ENCODE results near the gene PLCG2.
A peak's percentile ranks its signal among the peaks of the same experiment; 100 is the strongest.

Gene PLCG2

GRCh38 chr16:81881228-81881627, 102.1 kb downstream of the PLCG2 start:
- DNase-seq = no peak

DNA sequence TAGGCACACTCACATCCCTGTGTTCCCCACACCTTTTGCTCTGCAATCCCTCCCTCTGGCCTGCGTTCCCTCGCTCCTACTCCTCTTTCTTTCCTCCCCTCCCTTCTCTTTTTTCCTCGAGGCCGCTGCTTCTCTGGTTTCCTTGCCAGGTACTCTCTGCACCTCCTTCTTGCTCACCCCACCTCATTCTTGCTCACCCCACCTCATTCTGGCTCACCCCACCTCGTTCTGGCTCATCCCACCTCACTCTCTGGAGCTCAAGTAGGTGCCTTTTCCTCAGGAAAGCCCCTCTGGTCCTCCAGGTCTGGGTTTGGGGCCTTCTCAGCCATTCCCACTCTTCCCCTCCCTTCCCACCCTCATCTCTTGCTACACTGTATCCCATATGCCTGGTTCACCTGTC, 103.5 kb downstream of the PLCG2 start:
- no peak for DNase-seq

DNA sequence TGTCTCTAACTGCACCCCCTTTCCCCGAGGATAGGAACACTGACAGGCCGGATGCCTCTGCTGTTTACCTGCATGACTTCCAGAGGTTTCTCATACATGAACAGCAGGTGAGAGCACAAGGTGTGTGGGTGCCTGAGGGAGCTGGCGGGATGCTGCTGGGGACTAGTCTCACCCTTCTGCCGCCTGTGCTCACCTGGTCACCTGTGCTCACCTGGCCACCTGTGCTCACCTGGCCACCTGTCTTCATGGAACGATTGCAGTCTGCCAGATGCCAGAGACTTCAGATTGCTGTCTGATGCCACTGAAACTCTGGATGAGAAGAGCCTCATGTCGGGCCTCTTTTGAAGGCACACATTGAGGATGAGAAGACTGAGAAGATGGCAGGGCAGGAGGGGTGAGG, 104.1 kb downstream of the PLCG2 start:
- DNase-seq = no peak

- DNase-seq = peak; percentile 20 to 55
These were observed 107.0 kb downstream of the PLCG2 start for GRCh38 chr16:81885976-81886586.

DNA sequence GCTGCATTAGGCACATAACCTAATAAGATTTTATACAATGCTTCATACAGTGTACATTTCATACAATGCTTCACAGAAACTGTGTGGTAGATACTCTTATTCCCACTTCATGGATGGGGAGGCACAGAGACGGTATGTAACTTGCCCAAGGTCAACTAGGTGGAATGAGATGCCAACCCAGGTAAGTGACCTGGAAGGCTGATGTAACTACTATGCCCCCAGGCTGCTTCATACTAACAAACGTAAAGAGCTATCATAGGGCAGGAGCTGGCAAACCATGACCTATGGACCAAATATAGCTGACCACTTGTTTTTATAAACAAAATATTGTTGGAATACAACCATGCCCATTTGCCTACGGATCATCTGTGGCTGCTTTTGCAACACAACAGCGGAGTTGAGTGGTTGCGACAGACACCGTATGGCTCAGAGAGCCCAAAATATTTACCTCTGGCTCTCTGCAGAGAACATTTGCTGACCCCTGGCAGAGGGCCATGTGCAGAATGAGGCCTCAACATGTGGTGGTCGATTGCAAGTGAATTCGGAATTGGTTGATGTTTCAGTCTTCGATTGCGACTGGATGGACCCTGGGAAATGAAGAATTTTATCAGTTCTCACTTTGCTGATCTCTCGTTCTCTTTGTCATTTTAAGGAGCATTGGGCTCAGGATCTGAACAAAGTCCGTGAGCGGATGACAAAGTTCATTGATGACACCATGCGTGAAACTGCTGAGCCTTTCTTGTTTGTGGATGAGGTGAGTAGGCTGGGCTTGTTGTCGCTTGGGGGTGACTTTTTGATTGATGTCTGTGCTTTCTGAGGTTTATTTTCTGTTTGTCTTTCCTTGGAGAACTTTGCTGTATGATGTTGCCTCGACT, 109.7 kb downstream of the PLCG2 start:
- no peak for DNase-seq

DNA sequence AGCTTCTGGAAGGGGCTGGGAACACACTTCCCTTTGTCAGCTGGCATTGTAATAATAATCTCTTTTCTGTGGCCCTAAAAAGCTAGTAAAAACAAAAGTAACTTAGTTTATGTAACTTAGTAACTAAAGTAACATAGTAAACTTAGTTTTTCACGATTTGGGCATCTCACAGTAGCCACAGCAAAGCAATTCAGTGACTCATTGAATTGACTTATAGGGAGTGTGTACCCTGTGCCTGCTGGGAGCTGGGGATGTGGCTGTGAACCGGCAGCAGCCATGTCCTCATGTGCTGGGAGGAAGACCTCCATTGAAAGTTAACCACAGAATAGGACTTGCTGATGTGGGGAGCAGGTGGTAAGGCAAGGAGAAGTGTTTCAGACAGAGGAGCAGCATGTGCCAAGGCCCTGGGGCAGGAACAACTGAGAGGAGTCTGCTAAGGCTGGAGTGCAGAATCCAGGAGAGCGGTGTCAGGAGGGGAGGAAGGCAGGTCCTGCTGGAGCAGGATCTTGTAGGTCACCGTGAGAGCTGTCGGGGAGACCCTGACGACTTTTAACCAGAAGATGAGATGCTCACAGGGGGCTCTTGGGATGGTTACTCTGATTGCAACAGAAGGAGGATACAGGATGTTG, 112.8 kb downstream of the PLCG2 start:
- no peak for DNase-seq

DNA sequence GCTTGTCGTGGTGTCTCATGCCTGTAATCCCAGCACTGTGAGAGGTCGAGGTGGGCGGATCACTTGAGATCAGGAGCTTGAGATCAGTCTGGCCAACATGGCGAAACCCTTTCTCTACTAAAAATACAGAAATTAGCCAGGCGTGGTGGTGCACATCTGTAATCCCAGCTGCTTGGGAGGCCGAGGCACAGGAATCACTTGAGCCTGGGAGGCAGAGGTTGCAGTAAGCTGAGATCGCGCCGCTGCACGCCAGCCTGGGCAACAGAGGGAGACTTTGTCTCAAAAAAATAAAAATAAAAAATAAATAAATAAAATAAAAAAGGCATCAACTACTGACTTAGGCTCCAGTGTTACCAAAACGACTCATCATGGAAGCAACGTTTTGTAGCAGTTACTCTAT, 115.5 kb downstream of the PLCG2 start:
- no peak for DNase-seq

- DNase-seq = no peak
These were observed 117.8 kb downstream of the PLCG2 start for GRCh38 chr16:81896902-81897301.

GRCh38 chr16:81899601-81900000, 120.5 kb downstream of the PLCG2 start:
- DNase-seq = no peak

GRCh38 chr16:81900014-81900413, 120.9 kb downstream of the PLCG2 start:
- DNase-seq = no peak

DNA sequence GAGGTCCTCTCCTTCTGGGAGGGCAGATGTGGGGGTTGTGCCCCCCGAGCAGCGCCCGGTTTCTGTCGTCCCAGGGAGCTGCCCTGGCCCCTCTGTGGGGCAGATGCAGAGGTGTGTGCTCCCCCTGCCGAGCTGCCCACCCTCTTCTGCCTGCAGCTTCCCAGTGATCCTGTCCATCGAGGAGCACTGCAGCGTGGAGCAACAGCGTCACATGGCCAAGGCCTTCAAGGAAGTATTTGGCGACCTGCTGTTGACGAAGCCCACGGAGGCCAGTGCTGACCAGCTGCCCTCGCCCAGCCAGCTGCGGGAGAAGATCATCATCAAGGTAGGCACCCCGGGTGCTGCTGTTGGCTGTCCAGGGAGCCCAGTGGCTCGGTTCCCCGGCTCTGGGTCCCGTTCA, 121.4 kb downstream of the PLCG2 start:
- DNase-seq = no peak

DNA sequence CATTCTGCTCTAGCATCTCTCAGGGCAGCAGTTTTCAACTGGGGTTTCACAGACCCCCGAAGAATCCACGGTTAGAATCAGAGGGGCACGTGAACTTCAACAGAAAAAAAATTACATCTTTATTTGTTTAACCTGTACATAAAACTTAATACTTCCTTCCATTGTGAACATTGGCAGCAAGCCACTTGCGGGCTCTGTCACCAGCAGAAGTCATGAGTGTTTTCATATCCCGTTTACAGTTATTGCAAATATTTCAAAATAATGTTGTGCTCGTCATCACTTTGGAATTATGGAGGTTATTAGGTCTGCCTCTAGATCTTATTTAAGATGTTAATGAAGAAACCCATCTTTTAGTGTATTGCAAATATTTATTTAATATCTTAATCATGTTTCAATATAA, 122.4 kb downstream of the PLCG2 start:
- DNase-seq = no peak

DNA sequence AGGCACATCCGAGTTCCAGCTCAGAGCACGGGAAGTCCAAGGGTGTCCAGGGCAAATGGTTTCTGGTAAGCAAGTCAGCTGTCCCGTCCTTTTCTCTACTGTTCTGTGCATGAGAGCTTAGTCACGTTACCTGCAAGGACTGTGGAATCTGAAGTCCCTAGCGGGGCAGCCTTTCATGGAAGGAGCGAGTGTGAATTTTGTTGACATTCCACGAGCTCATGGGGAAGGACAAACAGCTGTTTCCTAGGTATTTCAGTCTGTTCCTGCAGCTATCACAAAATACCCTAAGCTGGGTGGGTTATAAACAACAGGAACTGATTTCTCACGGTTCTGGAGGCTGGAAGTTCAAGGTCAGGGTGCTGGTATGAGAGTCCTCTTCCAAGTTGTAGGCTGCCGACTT, 122.9 kb downstream of the PLCG2 start:
- no peak for DNase-seq

GRCh38 chr16:81904320-81904719, 125.2 kb downstream of the PLCG2 start:
- no peak for DNase-seq

DNA sequence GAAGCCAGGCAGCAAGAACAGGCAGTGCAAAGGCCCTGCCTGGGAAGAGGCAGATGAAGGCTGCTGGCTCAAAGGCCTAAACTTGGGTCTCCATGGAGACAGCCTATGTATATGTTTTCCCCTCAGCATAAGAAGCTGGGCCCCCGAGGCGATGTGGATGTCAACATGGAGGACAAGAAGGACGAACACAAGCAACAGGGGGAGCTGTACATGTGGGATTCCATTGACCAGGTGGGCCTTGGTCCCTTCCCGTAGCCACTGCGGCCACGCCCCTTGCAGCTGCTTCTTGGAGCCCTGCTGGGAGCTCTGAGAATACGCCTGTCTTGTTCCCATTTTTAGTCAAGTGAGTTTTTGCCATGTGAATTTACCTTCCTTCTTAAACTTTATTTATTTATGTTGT, 126.2 kb downstream of the PLCG2 start:
- DNase-seq = peak; percentile 5 to 24

GRCh38 chr16:81907681-81908080, 128.6 kb downstream of the PLCG2 start:
- no peak for DNase-seq

DNA sequence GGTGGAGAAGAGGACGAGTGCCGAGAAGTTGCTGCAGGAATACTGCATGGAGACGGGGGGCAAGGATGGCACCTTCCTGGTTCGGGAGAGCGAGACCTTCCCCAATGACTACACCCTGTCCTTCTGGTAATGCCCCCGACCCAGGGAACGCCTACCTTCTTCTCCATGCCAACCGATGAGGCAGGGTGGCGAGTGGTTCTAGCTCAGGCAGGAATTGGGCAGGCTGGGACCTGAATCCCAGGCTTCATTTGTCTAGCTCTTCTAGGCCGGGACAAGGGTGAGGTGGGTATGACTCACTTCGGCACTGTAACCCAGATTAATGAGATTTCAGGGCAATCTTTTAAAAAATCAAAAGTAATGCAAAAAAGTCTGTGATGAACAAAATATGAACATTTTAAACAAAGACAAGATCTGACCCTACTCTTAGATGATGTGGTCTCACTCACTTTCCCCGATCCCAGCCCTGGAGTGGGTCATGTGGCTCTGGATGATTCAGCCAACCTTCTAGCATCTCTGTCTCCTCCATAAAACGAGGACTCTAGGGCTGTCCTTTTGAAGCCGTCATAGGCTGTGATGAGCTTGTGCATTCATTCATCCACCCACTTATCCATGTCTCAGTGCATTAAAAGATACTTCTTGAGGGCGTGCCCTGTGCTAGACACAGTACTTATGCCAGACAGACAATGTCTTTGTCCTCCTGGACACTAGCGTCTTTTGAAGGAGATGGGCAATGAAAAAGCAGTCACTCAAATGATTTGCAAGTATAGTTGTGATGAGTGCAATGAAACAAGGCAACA, 129.6 kb downstream of the PLCG2 start:
- no peak for DNase-seq

- no peak for DNase-seq
These were observed 131.3 kb downstream of the PLCG2 start for GRCh38 chr16:81910366-81910885.

DNA sequence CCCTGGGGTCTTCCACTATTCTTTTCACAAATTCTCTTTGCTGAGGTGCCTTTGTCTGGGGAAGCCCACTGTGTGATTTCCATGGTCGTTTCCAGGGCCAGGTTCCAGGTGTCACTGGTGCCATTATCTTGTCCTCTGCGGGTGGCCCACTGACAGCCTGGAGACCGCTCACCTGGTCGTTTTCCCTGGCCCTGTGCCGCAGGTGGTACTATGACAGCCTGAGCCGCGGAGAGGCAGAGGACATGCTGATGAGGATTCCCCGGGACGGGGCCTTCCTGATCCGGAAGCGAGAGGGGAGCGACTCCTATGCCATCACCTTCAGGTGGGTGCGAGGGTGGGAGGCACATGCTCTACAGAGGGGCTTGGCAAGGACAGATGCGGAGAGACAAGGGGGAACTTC, 133.3 kb downstream of the PLCG2 start:
- DNase-seq = no peak

DNA sequence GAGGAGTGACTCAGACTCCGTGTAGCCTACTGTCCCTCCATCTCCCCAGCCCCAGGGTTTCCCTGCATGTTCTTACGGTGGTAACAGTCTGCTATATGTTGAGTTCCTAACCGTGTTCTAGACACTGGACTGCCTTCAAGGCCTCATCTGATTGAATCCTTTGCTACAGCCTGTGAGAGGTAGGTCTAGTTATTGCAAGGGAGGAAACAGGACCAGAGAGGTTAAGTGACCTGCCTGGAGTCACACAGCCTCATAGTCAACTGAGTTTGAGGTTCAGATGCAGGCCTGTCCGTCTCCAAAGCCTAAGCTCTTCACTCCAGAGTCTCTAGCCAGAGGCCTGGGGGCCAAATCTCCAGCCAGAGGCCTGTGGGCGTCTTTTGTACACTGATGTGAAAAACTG, 134.1 kb downstream of the PLCG2 start:
- no peak for DNase-seq

GRCh38 chr16:81917375-81917774, 138.3 kb downstream of the PLCG2 start:
- no peak for DNase-seq

- DNase-seq = no peak
These were observed 139.8 kb downstream of the PLCG2 start for GRCh38 chr16:81918927-81919326.

DNA sequence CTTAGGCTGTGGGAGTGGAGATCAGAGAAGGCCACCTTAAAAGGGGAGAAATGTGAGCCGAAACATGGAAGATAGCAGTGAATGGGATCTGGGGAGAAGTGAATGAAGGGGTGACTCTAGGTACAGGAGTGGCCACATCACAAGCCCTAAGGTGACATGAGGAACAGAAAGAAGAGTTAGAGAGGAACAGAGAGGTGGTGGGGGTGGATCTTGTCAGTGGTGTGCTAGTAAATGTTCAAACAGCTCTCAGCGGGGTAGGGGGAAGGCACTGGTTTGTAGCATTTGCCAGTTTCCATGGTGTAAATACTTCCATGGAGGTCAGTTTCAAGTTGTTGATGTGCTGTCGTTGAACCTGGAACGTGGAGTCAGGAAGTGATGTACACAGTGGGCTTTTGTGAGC, 141.4 kb downstream of the PLCG2 start:
- no peak for DNase-seq
